AG09319 (cell line): Measurements from ENCODE around the gene MAMLD1.

Experiments
- DNase-seq: peaks from one replicate; pipeline ENCODE4 v3.0.0-alpha.2; 2010; ENCODE audit warnings: low read depth; ENCODE audit errors: extremely low read depth
- CTCF ChIP-seq: IDR thresholded peaks from 2 replicates; pipeline ENCODE4 v1.5.1; 2011; ENCODE audit warnings: low read depth, mild to moderate bottlenecking, inconsistent platforms, low read length, moderate library complexity

MAMLD1 gene

GRCh38 chrX:150405576-150405975, 42.5 kb downstream of the MAMLD1 start:
- no peak for DNase-seq
- TF ChIP-seq CTCF, result peak; percentile 4

- no peak for TF ChIP-seq CTCF
- DNase-seq, result no peak
These were observed 43.5 kb downstream of the MAMLD1 start for GRCh38 chrX:150406596-150406995.

GRCh38 chrX:150408007-150408406, 44.9 kb downstream of the MAMLD1 start:
- no peak for TF ChIP-seq CTCF
- no peak for DNase-seq

- DNase-seq, result no peak
- no peak for TF ChIP-seq CTCF
These were observed 45.4 kb downstream of the MAMLD1 start for GRCh38 chrX:150408561-150408960.

GRCh38 chrX:150409486-150409885, 46.4 kb downstream of the MAMLD1 start:
- no peak for TF ChIP-seq CTCF
- DNase-seq, result no peak

- DNase-seq, result no peak
- TF ChIP-seq CTCF, result no peak
These were observed 46.8 kb downstream of the MAMLD1 start for GRCh38 chrX:150409964-150410363.

GRCh38 chrX:150410513-150410912, 47.4 kb downstream of the MAMLD1 start:
- no peak for TF ChIP-seq CTCF
- DNase-seq, result no peak
